ENCODE results near the gene RBM12.
A peak's percentile ranks its signal among the peaks of the same experiment; 100 is the strongest.

RBM12 gene

GRCh38 chr20:35625584-35626385 lies 38.9 kb downstream of the RBM12 start:
- no peak for DNase-seq (ENCODE audit: low read depth in 2 of 2)

- DNase-seq (ENCODE audit: low read depth in 2 of 2) = no peak
Measured at GRCh38 chr20:35621560-35621946, 43.1 kb downstream of the RBM12 start.

- no peak for DNase-seq (ENCODE audit: low read depth in 2 of 2)
Measured at GRCh38 chr20:35620818-35621559, 43.7 kb downstream of the RBM12 start.

- DNase-seq (ENCODE audit: low read depth in 2 of 2) = peak; percentile 71 to 83
Measured at GRCh38 chr20:35619196-35620095, 45.3 kb downstream of the RBM12 start.

GRCh38 chr20:35618263-35619131 lies 46.2 kb downstream of the RBM12 start:
- DNase-seq (ENCODE audit: low read depth in 2 of 2) = no peak

- peak; percentile 30 to 48 for DNase-seq (ENCODE audit: low read depth in 2 of 2)
Measured at GRCh38 chr20:35617397-35618262, 47.1 kb downstream of the RBM12 start.

GRCh38 chr20:35616465-35617396 lies 48.0 kb downstream of the RBM12 start:
- peak in 1 of 2 donors; percentile 57 for DNase-seq (ENCODE audit: low read depth in 2 of 2)

GRCh38 chr20:35615667-35616464 lies 48.8 kb downstream of the RBM12 start, which contains the start of gene SPAG4:
Gene SPAG4 (plus strand): TSS chr20:35615829. CDS start chr20:35616004, 175 bp downstream.
- peak; percentile 100 for DNase-seq (ENCODE audit: low read depth in 2 of 2)

GRCh38 chr20:35611482-35611881 lies 53.2 kb downstream of the RBM12 start:
- no peak for DNase-seq (ENCODE audit: low read depth in 2 of 2)

- DNase-seq (ENCODE audit: low read depth in 2 of 2) = no peak
Measured at GRCh38 chr20:35610833-35611427, 53.8 kb downstream of the RBM12 start.

- no peak for DNase-seq (ENCODE audit: low read depth in 2 of 2)
Measured at GRCh38 chr20:35607003-35607735, 57.5 kb downstream of the RBM12 start.

- DNase-seq (ENCODE audit: low read depth in 2 of 2) = no peak
Measured at GRCh38 chr20:35606127-35606526, 58.6 kb downstream of the RBM12 start.

GRCh38 chr20:35604449-35604747 lies 60.3 kb downstream of the RBM12 start:
- DNase-seq (ENCODE audit: low read depth in 2 of 2) = no peak

GRCh38 chr20:35603695-35604448 lies 60.8 kb downstream of the RBM12 start:
- DNase-seq (ENCODE audit: low read depth in 2 of 2) = no peak

- no peak for DNase-seq (ENCODE audit: low read depth in 2 of 2)
Measured at GRCh38 chr20:35602851-35603495, 61.7 kb downstream of the RBM12 start.

GRCh38 chr20:35601990-35602389 lies 62.7 kb downstream of the RBM12 start:
- DNase-seq (ENCODE audit: low read depth in 2 of 2) = no peak
